Stimulated activated naive CD4-positive, alpha-beta T cell (primary cell): ENCODE results near the gene UNG.
"Not testable (repeated sequence)": the region's sequence is repeated elsewhere in the genome, so short reads cannot be mapped to it uniquely, and the experiment has no call there.

ENCODE experiments used
- DNase-seq, 6 experiments: peaks; one replicate each; lab custom pipeline; 2025; lab: John Stamatoyannopoulos, UW

The UNG gene

DNA sequence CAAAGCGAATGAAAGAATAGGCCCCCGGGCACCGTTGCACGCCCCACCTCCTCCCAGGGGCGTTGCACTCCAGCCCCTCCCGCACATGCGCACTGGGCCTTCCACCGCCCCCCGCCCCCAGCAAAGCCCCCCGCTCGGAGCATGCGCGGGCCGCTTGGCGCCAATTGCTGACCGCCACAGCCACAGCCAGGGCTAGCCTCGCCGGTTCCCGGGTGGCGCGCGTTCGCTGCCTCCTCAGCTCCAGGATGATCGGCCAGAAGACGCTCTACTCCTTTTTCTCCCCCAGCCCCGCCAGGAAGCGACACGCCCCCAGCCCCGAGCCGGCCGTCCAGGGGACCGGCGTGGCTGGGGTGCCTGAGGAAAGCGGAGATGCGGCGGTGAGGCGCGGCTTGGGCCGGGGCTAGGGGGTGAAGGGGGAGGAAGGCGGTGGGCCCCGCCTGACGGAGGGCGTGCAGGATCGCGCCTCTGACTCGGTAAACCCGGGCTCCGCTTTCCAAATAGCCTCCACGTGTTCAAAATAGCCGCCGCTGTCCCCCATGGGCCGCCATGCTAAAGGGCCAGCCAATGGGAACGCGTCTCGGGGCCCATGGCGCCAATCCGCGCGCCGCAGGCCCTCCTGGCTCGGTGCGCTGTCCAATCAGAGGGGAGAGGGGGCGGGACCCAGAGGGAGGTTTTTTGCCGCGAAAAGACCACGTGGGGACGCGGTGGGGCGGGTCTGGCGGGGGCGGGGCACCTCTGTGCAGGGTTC lies at the start of gene UNG:
Gene UNG (plus strand): TSS at position 163 of the 748 bp plus-strand sequence. CDS start 83 bp downstream, at position 246.
- DNase-seq = peak; percentile 91 to 96 (median 94)

DNA sequence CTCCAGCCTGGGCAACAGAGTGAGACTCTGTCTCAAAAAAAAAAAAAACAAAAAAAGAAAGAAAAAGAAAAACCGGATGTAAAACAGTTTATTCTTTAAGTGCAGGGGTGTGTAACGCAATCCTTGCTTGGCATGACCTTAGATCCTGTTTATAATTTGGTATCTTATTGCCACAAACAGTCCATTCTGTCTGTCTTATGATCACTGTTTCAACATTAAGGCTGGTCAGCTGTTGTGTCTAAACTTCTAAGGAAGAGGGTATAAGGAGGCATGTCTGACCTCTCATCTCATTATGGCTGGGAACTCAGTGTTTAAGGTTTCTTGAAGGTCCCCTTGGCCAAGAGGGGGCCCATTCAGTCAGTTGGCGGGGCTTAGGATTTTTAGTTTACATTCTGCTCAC lies 48.7 kb upstream of the UNG start:
- not testable (repeated sequence) for DNase-seq

DNA sequence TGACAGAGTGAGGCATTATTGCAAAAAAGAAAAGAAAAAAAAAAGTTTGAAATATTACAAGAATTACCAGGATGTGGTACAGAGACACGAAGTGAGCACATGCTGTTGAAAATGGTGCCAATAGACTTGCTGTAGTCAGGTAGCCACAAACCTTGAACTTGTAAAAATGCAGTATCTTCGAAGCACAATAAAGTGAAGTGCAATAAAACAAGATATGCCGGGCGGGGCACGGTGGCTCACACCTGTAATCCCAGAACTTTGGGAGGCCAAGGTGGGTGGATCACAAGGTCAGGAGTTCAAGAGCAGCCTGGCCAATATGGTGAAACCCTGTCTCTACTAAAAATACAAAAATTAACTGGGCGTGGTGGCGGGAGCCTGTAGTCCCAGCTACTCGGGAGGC lies 47.6 kb upstream of the UNG start:
- not testable (repeated sequence) for DNase-seq

DNA sequence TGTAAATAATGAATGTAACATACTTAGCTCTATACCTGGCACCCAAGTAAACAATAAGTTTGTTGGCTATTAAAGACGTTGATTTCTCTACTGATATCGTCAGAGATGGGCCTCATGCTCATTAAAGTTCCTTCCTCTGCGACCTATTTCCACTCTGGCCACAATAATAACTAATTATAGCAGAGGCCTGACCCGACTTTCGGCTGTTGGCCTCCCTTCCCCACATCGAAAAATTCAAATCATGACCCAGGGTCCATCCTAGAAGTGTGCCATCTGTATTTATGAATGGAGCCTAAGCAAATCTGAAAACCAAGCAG lies 45.3 kb upstream of the UNG start:
- DNase-seq = no peak

DNA sequence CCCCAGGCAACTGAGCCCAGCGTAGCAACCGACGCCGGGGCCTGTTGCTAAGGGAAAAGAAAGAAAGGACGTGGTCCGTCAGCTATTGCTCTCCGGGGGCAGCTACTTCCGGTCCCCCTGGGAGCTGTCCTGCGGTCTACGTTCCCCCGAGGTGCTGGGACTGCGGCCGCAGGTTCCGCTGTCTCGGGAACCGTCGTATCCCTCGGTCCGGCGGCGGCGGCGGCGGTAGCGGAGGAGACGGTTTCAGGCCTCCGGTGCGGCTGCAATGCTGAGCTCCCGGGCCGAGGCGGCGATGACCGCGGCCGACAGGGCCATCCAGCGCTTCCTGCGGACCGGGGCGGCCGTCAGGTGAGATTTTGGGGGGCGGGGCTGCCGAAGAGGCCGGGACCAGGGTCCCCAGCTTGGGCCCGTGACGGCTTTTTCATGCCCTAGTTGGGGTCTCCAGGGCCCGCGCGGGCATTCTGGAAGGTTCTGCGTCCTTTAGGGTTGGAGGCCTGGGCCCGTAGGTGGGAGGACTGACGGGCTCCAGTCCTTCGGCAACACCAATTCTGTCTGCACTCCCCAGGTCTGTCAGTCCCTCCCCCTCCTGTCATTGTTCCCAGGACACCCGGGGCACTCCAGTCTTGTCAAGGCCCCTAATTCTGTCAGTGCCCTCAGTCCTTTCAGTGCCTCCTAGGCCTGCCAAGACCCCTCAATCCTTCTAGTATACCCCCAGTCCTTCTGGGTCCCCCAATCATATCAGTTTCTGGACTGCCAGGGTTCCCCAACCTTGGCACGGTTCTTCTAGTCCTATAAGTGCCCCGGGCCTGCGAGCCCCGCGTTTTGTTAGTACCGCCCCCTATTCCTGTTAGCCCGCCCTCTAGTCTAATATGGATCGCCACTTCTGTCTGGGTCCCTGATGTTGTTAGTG lies 44.7 kb upstream of the UNG start, which contains the start of gene USP30:
Gene USP30 (plus strand): TSS at position 163 of the 910 bp plus-strand sequence. CDS start 103 bp downstream, at position 266.
- peak; percentile 53 to 82 (median 78) for DNase-seq

DNA sequence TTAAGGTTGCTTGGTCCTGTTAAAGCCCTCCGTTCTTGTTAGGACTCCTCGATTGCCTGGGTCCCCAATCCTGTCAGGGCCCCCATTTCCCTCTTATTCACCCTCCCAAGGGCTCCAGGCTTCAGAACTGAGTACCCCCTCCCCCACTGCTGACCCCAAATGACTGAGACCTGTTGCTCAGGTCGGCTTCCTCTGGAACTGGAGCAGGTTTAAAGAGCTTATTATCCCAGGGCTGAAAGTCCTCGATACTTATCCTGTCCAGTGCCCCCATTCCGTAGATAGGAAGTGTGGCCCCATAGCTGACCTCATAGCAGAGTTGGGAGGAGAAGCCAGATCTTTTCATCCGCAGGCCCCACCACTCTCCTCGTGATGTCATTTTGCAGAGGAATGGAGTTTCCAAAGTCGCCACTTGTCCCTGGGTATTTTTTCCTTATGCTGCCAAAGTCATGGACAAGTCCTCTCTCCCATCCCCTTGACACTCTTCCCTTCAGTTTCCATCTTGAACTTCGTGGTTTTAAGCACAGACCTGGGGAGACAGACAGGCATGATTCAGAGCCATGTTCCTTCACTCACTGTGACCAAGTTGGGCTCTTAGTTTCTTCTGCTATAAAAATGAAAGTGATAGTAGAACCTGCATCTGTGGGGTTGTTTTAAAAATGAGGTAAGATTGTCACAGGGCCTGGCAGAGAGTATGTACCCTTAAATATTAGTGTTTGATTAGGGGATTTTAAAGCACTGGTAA lies 43.8 kb upstream of the UNG start:
- peak in 3 of 6 experiments; percentile 25 to 45 (median 33) for DNase-seq

DNA sequence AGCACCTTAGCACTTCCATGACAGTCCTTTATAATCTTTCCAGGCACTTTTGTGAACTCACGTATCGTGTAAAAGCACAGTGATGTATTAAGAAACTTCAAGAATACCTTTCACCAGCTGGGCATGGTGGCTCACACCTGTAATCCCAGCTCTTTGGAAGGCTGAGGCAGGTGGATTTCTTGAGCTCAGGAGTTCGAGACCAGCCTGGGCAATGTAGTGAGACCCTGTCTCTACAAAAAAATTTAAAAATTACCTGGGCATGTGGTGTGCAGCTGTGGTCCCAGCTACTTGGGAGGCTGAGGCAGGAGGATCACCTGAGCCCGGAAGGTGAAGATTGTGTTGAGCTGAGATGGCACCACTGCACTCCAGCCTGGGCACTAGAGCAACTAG lies 43.3 kb upstream of the UNG start:
- not testable (repeated sequence) for DNase-seq

DNA sequence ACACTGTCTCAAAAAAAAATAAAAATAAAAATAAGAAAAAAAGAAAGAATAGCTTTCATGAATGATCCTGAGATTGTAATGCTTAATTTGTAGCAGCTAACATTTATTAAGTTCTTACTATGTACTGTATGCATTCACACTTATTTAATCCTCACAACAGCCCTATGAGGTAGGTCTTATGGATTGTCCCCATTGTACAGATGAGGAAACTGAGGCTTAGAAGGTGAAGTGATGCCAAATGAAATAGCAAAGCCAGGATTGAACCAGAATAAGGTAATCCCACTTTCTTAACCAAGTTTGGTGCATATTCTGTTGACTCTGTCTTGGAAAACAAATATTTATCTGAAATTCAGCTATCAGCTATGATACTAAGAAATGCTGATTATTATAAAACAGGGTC lies 42.9 kb upstream of the UNG start:
- DNase-seq = no peak

DNA sequence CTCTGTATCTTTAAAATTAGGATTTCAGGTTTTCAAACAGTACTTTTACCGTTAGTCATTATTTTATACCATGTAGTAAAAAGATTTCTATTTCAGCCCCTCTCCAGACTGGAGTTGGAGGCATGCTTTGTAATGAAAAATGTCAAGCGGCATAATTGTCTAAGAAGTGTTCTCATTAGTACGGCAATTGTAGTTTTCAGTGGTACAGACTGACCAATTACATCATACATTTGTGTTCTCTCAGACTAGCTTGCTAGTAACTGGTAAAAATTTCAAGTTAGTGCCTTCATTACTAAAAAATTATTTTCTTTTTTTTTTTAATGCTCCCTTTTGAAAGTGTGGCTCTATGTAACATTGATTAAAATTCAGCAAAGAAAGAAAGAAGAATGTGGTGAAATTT lies 40.5 kb upstream of the UNG start:
- DNase-seq = no peak

DNA sequence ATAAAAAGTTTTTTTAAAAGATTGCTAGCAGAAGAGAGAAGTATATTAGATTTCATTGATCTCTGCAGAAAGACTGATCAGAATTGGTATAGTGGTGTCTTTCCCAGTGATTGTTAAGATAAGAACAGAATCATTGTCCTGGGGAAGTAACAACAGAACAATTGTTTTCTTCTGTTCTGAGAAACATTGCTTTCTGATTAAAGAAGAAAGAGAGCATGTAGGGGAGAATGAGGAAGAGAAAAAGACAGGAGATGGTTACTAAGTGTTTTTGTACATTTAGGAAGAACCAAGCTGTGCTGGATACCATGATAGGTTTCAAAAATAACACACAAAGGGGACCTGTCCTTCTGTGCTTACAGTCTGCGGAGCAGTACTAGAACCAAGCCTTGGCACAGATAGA lies 40.0 kb upstream of the UNG start:
- DNase-seq = no peak

DNA sequence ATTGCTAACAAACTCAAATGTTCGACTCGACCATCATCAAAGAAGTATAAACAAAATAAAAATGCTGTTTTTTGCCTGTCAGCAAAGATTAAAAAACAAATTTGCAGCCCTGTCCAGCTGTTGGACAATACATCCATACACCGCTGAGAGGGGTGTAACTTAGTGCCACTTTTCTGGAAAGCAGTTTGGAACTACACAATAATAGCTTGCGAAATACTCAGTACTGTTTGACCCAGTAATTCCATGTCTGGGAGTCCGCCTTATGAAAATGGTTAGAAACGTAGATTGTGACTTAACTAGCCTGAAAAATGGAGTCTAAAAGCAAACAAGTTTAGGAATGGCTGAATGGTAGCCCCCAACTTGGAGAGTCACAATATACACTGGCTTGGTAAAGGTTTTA lies 38.6 kb upstream of the UNG start:
- no peak for DNase-seq

DNA sequence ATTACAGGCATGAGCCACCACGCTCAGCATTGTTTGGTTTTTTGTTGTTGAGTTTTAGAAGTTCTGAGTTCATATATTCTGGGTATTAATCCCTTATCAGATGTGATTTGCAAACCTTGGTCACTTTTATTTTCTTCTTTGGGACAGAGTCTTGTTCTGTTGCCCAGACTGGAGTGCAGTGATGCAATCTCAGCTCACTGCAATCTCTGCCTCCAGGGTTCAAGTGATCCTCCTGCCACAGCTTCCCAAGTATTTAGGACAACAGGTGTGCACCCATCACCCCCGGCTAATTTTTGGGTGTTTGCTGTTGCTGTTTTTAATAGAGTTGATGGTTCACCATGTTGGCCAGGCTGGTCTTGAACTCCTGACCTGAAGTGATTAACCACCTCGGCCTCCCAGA lies 33.3 kb upstream of the UNG start:
- DNase-seq = no peak

DNA sequence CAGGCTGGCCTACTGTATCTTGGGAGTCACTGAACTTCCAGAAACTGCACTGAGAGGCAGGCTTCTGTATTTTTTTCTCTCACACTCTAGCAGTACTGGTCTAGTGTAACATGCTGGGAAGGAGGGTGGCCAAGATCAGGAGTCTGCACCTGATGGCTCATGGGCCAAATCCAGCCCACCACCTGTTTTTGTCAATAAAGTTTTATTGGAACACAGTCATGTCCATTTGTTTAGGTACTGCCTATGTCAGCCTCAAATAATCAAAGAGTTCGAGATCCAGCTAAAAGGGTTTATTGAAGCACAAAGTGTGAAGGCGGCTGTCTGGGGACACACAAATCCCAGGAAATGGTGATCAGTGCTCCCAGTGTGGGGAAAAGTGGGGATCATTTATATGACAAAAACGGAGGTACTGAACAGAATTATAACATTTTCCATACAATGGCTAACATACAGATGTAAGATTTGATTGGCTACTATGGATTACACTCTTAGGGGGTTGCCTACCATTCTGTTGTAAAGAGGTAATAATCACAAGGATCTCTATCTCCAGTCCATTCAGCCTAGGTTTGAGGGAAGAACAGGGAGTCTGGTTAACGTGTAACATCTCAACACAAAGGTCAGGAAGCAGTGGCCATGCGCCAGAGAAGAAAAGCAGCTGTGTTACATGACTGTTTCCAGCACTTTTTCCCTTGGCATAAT lies 32.1 kb upstream of the UNG start:
- no peak for DNase-seq

DNA sequence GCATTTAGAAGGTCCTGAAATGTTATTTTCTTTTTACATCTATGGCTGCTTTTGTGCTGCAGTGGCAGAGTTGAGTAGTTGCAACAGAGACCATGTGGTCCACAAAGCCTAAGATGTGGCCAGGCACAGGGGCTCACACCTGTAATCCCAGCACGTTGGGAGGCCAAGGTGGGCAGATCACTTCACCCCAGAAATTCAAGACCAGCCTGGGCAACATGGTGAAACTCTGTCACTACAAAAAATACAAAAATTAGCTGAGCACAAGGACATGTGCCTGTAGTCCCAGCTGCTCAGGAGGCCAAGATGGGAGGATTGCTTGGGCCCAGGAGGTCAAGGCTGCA lies 31.6 kb upstream of the UNG start:
- no peak for DNase-seq

DNA sequence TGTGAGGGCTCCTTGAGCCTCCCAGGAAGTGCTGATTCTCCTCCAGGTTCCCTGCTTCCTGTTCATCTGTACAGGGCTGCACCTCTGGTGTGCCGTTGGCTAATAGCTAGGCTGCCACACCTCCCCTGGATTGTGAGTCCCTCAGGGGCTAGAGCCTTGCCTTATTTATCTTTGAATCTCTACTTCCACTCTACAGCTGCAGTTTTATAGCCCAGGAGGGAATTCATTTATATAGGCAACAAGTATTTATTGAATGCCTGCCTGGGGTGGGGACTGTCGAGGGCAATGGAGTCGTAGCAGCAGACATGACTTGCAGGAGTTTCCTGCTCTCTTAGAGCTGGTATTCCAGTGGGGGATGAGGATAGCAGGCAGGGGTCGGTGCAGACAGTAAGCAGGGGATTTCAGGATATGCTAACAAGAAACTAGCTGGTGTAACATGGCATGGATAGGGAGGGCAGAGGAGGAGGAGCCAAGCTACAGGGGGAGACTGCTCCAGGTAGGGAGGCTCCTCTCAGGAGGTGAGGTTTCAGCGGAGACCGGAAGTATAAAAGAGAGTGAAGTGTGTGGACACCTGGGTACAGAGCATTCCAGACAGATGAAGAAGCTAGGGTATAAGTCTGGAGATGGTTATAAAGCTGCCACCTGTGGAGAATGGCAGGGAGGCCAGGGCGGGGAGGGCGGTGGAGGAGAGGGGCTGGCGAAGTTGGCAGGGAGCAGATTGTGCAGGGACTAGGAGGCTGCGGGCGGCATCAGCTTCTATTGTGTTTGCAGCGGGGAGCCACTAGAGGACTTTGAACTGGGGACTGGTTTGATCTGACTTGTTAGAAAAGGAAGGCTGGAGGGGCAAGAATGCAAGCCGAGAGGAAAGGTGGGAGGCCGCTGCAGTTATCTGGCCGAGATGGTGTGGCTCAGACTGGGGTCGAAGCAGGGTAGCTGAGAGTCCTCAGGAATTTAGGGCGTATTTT lies 27.8 kb upstream of the UNG start:
- no peak for DNase-seq

DNA sequence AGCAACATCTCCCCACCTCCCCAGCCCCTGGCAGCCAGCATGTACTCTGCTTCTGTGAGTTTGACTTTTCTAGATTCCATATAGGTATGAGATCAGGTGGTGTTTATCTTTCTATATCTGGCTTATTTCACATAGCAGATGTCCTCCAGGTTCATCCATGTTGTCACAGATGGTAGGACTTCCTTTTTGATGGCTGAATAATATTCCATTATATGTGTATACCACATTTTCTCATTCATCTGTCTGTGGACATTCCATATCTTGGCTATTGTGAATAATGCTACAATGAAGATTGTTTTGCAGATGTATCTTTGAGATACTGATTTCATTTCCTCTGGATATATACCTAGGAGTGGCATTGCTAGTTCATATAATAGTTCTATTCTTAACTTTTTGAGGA lies 22.5 kb upstream of the UNG start:
- DNase-seq = no peak

DNA sequence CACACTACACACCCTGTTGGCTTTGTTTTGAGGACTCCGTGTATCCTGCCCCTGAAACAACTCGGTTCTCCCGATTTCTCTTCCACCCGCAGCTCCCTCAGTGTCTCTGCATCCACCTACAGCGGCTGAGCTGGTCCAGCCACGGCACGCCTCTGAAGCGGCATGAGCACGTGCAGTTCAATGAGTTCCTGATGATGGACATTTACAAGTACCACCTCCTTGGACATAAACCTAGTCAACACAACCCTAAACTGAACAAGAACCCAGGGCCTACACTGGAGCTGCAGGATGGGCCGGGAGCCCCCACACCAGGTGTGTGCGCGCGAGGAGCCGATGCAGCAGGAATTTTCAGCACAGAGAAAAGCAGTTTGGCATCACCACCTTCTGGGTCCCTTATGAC lies 14.6 kb upstream of the UNG start:
- DNase-seq = no peak

DNA sequence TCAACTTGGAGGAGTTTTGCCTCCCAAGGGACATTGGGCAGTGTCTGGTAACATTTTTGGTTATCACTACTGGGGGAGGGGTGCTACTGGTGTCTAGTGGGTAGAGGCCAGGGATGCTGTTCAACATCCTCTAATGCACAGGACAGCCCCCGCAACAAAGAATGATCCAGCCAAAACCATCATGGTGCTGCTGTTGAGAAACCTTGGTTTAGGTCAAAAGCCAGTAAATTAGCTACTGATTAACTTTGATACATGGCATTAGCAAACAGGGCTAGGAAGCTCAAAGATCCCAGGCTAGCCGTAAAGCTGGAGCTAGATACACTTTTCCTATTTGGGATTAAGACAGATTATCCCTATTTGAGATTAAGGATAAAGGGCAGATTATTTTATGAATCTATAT lies 13.0 kb upstream of the UNG start:
- DNase-seq = no peak

DNA sequence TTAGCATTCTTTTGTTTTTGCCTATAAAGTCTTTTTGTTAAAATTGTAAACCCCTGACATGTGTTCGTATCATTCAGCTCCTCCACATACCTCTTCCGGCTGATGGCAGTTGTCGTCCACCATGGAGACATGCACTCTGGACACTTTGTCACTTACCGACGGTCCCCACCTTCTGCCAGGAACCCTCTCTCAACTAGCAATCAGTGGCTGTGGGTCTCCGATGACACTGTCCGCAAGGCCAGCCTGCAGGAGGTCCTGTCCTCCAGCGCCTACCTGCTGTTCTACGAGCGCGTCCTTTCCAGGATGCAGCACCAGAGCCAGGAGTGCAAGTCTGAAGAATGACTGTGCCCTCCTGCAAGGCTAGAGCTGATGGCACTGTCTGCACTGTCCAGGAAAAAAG lies 11.8 kb upstream of the UNG start:
- DNase-seq = no peak

DNA sequence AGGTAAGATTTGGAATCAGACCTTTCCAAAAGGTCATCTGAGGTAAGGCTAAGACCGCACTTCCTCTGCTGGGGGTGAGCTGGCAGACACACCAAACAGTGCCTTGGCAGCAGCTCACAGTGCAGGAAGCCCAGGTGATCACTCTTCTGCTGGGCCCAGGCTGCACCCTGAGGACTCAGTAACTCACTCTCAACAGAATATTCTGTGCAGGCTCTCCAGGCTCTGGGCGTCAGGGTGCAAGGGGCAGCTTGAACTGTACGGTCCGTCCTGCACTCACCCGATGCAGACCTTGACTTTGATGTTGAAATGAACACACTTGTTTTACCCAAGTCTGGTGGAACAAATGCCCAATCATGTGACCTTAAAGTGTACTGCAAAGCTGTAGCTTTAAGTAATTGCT lies 10.1 kb upstream of the UNG start:
- no peak for DNase-seq

DNA sequence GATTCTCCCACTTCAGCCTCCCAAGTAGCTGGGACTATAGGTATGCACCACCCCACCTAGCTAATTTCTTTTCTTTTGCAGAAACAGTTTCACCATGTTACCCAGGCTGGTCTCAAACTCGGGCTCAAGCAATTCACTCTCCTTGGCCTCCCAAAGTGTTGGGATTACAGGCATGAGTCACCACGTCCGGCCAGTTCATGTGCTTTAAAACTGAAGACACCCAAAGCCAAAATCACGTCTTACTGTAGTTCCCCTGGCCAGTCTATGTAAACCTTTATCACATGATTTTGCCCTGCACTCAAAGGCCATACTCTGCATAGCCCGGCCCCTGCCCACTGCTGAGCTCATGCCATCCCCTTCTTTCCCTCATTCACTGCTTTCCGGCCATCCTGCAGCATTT lies 8.6 kb upstream of the UNG start:
- DNase-seq = no peak
